ENCODE results near the gene PNRC1. TPM values are rescaled to one million over a fixed set of nuclear protein-coding genes. Genes with fewer than 3 reads are reported as not detected.

The PNRC1 gene
- total and polyA plus RNA-seq, 4 donors, result 54.9 to 329 (median 141) TPM

- DNase-seq (no peak), ATAC-seq (ENCODE audit: insufficient read depth, low FRiP score) (no peak)
- TF ChIP-seq CTCF (IDR thresholded peaks at IDR 0.05; ENCODE audit: control extremely low read depth, extremely low read depth), result no peak
- H3K4me3 ChIP-seq, result no peak overlapping the region
- no peak overlapping the region for H3K9ac ChIP-seq (ENCODE audit: insufficient read depth in 1 of 2, low read length in 2 of 2)
- WGBS, 2 donors, result 34 to 68% methylated on average over 3 of the region's 3 CpGs
- H3K27ac ChIP-seq (ENCODE audit: low read depth in 1 of 2, low read length in 1 of 2), result no peak overlapping the region
- no peaks in the 10 kb centered on the region for H3K9me3 ChIP-seq (ENCODE audit: control insufficient read depth in 4 of 4, insufficient read depth in 3 of 4, low read length in 3 of 4)
- no peaks in the 10 kb centered on the region for H3K27me3 ChIP-seq (ENCODE audit: control insufficient read depth in 3 of 3, insufficient read depth in 3 of 3, low read length in 2 of 3)
- no peaks in the 10 kb centered on the region for H3K36me3 ChIP-seq (ENCODE audit: control insufficient read depth in 4 of 4, insufficient read depth in 4 of 4, low read length in 4 of 4)
- H3K4me1 ChIP-seq (ENCODE audit: control insufficient read depth in 5 of 5, insufficient read depth in 5 of 5, low read length in 5 of 5), result peaks cover 0 to 14% (median 5%) of the 10 kb centered on the region in 5 donors
Measured at GRCh38 chr6:89050697-89051096, 29.9 kb upstream of the PNRC1 start.

- no peaks in the 10 kb centered on the region for H3K27me3 ChIP-seq (ENCODE audit: control insufficient read depth in 3 of 3, insufficient read depth in 3 of 3, low read length in 2 of 3)
- H3K4me1 ChIP-seq (ENCODE audit: control insufficient read depth in 5 of 5, insufficient read depth in 5 of 5, low read length in 5 of 5), result peaks cover 0 to 14% (median 5%) of the 10 kb centered on the region in 5 donors
- no peaks in the 10 kb centered on the region for H3K36me3 ChIP-seq (ENCODE audit: control insufficient read depth in 4 of 4, insufficient read depth in 4 of 4, low read length in 4 of 4)
- H3K27ac ChIP-seq (ENCODE audit: low read depth in 1 of 2, low read length in 1 of 2), result no peak overlapping the region
- no peak for TF ChIP-seq CTCF (IDR thresholded peaks at IDR 0.05; ENCODE audit: control extremely low read depth, extremely low read depth)
- no peaks in the 10 kb centered on the region for H3K9me3 ChIP-seq (ENCODE audit: control insufficient read depth in 4 of 4, insufficient read depth in 3 of 4, low read length in 3 of 4)
- 45 to 67% methylated on average over 3 of the region's 3 CpGs for WGBS, 2 donors
- no peak for ATAC-seq (ENCODE audit: insufficient read depth, low FRiP score)
- no peak overlapping the region for H3K9ac ChIP-seq (ENCODE audit: insufficient read depth in 1 of 2, low read length in 2 of 2)
- no peak overlapping the region for H3K4me3 ChIP-seq
- DNase-seq, result no peak
Measured at GRCh38 chr6:89051676-89052075, 28.9 kb upstream of the PNRC1 start.

- WGBS, 2 donors, result 89 to 92% methylated on average over 4 of the region's 4 CpGs
- no peak for TF ChIP-seq CTCF (IDR thresholded peaks at IDR 0.05; ENCODE audit: control extremely low read depth, extremely low read depth)
- no peak overlapping the region for H3K4me3 ChIP-seq
Measured at GRCh38 chr6:89054208-89054607, 26.3 kb upstream of the PNRC1 start.

DNA sequence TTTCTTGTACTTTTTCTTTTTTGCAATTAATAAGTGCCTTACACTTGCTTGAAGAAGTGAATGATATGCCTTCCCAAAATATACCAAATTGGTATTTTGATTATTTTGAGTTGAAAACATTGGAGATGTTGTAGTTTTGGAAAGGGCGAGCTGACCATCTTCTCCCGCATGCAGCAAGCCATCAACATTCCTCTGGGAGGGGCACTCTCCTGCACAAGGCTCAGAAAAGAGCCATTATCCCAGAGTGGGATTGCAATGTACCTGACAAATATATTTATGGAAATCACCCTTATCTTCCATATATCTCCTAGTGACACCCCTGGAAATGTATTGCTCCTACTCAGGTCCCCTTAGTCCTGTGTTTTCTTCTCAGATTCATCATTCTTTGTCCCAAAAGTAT, 22.8 kb upstream of the PNRC1 start:
- Histone ChIP-seq H3K9me3 (ENCODE audit: control insufficient read depth in 4 of 4, insufficient read depth in 3 of 4, low read length in 3 of 4) (no peaks in the 10 kb centered on the region), H3K27me3 (ENCODE audit: control insufficient read depth in 3 of 3, insufficient read depth in 3 of 3, low read length in 2 of 3) (no peaks in the 10 kb centered on the region), H3K36me3 (ENCODE audit: control insufficient read depth in 4 of 4, insufficient read depth in 4 of 4, low read length in 4 of 4) (no peaks in the 10 kb centered on the region), H3K9ac (ENCODE audit: insufficient read depth in 1 of 2, low read length in 2 of 2) (no peak overlapping the region), H3K4me1 (ENCODE audit: control insufficient read depth in 5 of 5, insufficient read depth in 5 of 5, low read length in 5 of 5) (no peaks in the 10 kb centered on the region), H3K27ac (ENCODE audit: low read depth in 1 of 2, low read length in 1 of 2) (no peak overlapping the region), H3K4me3 (no peak overlapping the region)
- WGBS, 2 donors, result 90 to 92% methylated on average over 2 of the region's 2 CpGs
- no peak for DNase-seq
- no peak for TF ChIP-seq CTCF (IDR thresholded peaks at IDR 0.05; ENCODE audit: control extremely low read depth, extremely low read depth)
- no peak for ATAC-seq (ENCODE audit: insufficient read depth, low FRiP score)

More at GRCh38 chr6:89054208-89054607, 26.3 kb upstream of the PNRC1 start:
- H3K27ac ChIP-seq (ENCODE audit: low read depth in 1 of 2, low read length in 1 of 2), result no peak overlapping the region
- H3K27me3 ChIP-seq (ENCODE audit: control insufficient read depth in 3 of 3, insufficient read depth in 3 of 3, low read length in 2 of 3), result no peaks in the 10 kb centered on the region
- ATAC-seq (ENCODE audit: insufficient read depth, low FRiP score) (no peak), DNase-seq (no peak)
- no peak overlapping the region for H3K9ac ChIP-seq (ENCODE audit: insufficient read depth in 1 of 2, low read length in 2 of 2)
- no peaks in the 10 kb centered on the region for H3K9me3 ChIP-seq (ENCODE audit: control insufficient read depth in 4 of 4, insufficient read depth in 3 of 4, low read length in 3 of 4)
- peaks cover 0 to 8% (median 2%) of the 10 kb centered on the region in 5 donors for H3K4me1 ChIP-seq (ENCODE audit: control insufficient read depth in 5 of 5, insufficient read depth in 5 of 5, low read length in 5 of 5)
- H3K36me3 ChIP-seq (ENCODE audit: control insufficient read depth in 4 of 4, insufficient read depth in 4 of 4, low read length in 4 of 4), result no peaks in the 10 kb centered on the region

All from lung (tissue), 12 donors.